GM15510 (cell line): Measurements from ENCODE around the gene PDE10A.

ENCODE experiments used
- POLR2A ChIP-seq: IDR thresholded peaks from 3 replicates; pipeline ENCODE4 v1.6.1; 2011; ENCODE audit warnings: borderline replicate concordance; ENCODE audit not compliant: insufficient read length; ENCODE audit errors: extremely low read depth

PDE10A gene

DNA sequence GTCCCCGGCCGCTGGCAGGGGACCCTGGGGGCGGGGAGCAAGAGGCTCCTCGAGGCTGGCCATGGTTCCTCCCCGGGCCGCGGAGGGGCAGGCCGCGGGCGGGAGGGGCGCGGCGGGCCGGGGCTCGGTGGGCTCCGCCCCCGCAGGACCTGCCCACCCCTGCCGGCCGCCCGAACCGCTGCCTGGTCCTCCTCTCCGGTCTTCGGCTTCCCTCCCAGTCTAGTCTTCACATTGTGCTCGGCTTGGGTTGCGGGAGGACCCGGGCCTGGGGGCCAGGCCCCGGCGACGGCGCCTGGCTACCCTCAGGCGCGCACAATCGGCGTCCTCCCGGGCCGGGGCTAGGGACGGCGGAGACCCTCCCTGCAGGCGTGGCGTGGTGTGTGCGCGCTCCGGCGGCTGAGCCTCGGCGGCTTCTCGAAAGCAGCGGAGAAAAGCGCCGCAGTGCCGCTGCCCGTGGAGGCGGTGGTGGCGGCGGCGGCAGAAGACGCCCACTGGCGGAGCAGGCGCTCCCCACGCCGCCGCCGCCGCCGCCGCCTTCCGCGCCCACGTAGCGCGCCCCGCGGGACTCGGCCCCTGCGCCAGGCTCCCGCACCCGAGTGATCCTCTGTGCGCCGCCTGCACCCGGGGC, at the start of gene PDE10A:
PDE10A (minus strand) TSS at position 493 of the 628 bp plus-strand sequence; CDS start at position 63, 430 bp downstream.
- no peak for TF ChIP-seq POLR2A

DNA sequence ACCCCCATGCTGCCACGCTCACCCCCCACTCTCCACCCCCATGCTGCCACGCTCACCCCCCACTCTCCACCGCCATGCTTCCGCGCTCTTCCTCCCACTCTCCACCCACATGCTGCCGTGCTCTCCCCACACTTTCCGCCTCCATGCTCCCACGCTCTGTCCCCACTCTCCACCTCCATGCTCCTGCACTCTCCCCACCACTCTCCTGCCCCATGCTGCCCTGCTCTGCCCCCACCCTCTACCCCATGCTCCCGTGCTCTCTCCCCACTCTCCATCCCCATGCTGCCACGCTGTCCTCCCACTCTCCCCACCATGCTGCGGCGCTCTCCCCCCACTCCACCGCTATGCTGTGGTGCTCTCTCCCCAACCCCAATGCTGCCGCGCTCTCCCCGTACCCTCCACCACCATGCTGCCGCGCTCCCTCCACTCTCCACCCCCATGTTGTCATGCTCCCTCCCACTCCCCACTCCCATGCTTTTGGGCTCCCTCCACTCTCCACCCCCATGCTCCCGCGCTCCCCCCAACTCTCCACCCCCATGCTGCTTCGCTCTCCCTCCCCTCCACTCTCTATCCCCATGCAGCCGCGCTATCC, 46.0 kb upstream of the PDE10A start:
- no peak for TF ChIP-seq POLR2A

DNA sequence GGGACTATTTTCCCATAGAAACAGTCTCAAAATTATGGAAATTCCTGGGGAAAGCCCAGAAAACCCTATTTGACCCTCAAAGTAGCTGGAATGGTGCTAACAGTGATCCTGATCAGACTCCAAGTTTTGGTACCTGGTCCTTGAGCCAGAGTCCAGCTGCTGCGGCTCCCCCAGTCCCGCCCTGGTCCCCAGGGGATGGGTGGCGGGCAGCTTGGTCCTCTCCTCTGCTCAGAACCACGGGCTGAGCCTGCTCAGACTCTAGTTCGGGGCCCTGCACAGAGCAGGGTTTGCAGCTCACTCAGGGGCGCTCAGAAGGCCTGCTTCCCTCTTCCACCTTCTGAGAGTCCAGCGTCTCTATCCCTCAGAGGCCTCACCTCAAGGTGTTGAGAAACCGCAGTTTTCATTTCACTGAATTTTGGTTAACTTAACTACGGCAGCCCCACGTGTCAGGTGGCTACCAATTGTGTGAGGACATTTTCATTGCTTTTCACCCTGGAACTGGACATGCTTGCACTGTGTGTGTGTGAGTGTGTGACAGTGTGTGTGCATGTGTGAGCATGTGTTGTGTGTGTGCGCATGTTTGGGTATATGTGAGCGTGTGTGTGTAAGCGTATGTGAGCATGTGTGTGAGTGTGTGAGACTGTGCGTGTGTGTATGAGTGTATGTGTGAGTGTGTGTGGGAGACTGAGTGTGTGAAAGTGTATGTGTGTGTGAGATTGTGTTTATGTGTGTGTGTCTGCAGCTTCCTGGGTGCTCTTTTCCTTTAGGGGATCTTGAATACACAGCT, 44.2 kb upstream of the PDE10A start:
- TF ChIP-seq POLR2A: no peak

DNA sequence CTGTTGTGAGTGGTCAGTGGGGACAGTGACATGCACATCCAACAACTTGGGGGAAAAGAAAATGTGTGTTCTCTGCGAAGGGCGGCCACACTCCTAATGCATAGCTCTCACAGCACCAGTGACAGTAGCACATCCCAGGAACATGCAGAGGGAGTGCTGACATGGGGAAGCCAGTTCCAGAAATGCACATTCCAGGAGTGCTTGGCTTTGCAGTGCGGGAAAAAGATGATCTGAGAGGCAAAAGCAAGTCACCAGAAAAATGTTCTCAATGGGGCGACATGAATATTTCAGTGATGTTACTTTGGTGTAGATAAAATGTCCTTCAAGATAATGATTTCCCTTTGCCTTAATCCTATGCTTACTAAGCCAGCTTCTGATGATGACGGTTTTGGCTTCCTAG, 42.9 kb upstream of the PDE10A start:
- no peak for TF ChIP-seq POLR2A

DNA sequence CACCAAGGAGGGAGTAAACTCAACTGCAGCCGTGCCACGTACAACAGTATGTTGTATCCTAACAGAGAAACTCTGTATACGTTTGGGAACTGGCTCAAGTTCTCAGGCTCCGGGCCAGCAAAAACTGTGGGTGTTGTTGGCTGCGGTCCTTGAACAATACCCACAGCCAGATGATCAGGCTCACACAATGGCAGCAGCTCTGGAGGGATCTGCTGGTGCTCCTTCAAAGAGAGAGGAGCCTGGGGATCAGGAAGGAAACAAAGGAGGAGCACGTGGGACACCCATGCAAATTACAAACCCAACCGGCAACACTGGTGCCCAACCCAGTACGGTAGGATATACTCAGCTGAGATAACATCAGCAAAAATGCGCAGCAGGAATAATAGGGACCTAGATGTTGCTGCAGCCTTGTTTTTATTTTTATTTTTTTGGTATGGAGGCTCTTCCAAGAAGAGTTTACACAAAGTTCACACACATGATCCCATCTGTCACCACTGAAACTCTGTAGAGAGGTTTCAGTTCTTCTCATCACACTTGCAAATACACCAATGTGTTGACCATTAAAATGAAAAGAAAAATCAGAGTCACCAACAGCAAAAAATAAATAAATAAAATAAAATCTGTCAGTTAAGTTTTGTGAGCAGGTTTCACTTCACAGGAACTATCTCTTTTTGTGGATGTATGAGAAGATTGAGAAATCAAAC, 41.2 kb upstream of the PDE10A start:
- no peak for TF ChIP-seq POLR2A

DNA sequence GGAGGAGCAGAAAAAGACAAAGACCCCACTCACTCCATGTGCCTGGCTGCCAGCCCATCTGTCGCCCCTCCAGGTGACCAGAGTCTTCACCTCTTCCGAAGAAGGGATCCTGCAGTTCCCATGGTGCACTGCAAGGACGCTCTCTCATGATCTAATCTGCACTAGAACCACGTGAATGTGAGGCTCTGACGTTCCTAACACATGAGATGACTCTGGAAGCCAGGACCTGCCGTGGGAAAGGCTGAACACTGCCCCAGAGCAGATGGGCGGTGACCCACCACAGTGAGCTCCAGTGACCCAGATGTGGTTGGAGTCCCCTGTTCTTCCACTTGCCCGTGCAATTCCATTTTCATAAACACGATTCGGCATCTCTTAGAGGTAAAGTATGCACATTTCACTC, 39.6 kb upstream of the PDE10A start:
- no peak for TF ChIP-seq POLR2A

DNA sequence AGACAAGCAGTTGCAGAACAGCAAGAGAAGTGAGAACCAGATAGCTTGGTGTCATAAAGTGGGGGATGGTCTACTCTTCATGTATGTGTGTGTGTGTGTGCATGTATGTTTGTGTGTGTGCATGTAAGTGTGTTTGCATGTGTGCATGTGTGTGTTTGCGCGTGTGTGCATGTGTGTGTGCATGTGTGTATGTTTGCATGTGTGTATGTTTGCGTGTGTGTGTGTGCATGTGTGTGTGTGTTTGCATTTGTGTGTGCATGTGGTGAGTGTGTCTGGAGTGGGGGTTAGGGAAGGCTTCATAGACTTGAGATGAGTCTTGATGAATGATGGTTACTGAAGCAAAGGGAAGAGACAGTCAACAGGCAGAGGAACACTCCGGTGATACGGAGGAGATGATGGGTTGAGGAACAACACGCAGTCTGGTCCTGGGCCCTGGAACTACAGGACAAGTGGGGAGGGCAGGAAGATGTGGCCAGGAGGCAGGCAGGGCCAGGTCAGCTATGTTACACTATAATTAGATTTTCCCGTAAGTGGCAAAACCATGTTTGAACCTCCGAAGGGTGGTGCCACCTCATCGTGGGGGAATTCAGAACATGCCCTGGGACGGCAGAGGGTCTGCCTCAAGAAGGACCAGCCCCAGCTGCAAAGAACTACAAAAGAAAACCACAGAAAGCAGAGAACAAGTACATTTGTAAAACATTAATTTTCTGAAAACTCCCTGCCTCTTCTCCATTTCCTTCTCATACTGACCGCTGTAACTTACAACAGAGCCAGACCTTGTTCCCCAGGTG, 38.7 kb upstream of the PDE10A start:
- TF ChIP-seq POLR2A: no peak

DNA sequence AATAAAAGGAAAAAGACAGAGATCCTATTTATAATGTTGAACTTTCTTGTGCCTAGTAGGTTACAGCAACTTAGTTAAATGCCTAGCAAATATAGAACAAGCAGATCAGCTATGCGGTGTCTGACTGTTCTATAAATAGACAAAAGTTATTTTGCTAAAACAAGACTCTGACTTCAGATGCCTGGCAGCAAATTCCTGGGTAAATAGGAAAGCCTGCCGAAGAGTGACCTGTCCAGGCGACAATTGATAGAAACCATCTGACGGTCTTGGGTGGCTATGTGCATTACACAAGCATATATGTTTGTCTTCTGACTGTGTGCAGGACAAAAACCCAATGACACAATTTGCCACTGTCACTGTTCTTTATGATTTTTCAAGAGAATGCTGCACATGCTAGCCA, 38.0 kb upstream of the PDE10A start:
- TF ChIP-seq POLR2A: no peak

DNA sequence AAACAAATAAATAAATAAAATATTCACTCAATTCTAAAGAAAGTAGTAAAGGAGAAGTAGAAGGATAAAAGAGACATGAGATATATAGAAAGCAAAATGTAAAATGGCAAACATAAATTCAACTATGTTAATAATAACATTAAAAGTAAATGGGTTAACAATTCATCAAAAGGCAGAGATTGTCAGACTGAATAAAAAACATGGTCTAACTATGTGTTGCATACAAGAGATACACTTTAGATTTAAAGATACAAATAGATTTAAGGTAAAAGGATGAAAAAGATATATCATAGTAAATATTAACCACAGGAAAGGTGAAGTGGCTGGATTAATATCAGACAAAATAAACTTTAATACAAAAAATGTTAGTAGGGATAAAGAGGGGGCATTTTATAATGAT, 35.8 kb upstream of the PDE10A start:
- TF ChIP-seq POLR2A: no peak

DNA sequence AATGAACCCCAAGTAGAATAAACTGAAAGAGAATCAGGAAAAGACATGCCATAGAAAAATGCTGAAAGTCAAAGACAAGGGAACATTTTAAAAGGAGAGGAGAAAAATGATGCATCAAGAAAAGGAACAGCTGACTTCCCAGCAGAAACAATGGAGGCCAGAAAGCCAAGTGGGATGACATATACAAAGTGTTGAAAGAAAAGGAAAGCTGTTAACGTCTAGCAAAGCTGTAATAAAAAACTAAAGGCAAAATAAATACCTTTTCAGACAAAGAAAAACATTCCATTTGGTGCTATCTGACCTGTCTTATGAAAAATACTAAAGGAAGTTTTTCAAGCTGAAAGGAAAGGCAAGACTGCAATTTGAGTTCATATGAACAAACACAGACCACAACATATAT, 34.1 kb upstream of the PDE10A start:
- TF ChIP-seq POLR2A: no peak

DNA sequence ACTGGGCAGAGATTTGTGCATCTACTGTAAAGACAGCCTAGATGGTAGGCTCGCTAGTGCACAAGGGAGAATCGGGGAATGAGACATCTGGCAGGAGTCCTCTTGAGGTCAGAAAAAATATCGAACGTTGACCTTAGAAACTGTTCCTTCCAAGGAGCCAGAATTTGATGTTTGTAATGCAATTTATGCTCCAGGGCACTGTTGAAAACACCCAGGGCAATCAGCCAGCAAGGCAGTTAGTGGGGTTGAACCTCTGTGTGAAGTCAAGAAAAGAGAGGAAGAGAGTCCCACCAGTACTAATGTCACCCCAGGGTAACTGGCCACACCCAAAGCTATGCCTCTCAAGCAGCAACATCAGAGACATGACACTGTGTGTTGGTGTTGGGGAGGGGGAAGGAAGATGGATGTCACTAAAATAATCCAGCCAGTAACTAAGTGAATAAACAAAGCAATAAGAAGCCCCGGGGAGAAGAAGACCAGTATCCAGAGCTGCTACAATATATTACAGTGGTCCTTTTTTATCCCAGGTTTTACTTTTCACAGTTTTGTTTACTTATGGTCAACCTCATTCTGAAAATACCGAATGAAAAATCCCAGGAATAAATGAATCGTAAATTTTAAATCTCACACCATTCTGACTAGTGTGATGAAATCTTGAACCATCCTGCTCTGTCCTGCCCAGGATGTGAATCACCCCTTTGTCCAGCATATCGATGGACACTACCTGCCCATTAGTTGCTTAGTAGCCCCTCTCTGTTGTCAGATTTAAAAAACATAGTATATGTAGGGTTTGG, 32.9 kb upstream of the PDE10A start:
- no peak for TF ChIP-seq POLR2A

DNA sequence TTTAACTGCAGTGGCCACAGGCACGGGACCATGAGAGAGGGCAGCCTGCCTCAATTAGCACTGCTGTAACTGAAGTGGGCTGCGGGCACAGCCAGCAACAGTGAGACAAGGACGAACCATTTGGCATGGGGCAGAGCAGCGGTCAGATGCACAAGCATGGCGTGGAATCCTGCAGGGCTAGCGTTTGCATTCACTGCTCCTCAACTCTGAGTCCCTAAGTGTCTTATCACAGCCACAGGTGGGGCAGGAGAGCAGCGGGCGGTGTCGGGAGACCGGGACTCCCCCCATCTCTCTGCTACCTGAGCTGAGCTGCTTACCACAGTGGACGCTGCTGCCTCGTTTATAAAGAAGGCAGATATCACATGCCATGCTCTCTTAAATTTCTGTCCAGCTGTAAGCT, 31.3 kb upstream of the PDE10A start:
- TF ChIP-seq POLR2A: no peak

DNA sequence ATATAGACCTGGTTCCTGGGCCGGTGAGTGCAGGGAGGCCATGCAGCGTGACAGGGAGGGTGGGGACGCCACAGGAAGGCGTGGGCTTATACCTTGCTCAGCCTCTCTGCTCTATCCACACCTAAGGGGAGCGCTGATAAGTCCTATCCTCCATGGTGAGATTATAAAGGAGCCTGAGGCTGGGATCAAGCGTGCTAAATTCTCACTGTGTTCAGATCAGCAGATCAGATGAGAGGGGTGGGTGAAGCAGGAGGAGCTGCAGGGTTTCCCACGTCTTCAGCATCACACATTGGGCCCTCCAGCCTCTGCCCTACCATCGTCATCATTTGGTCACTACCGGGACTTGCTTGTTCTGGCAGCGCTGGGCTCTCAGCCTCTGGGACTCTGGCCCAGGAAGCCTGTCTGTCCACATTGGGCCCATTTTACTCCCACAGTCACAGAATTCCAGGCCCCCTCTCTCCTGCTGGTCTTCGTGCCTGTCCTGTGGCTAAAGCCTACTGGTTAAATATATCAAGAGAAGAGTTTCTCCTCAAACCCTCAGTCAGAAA, 29.1 kb upstream of the PDE10A start:
- TF ChIP-seq POLR2A: no peak
